HepG2 (cell line): ENCODE results near the gene RBCK1. TPM values are rescaled to one million over a fixed set of nuclear protein-coding genes. Genes with fewer than 3 reads are reported as not detected.

Experiments used
- CHCHD3 ChIP-seq: sonication (generic); formaldehyde crosslinking; IDR thresholded peaks from 2 replicates; pipeline ENCODE4 v1.8.0; 2022; ENCODE audit warnings: mild to moderate bottlenecking, missing genetic modification reagents, moderate library complexity
- FOXA1 ChIP-seq, 2 experiments: fragments of 450-650 bp in 1 of 2; sonication (generic) in 1 of 2; formaldehyde crosslinking in 1 of 2; IDR thresholded peaks; 2 replicates each; pipeline versions ENCODE4 v1.4.0 to v1.6.1; 2016 to 2020; ENCODE audit warnings: missing genetic modification reagents in 1 of 2
- IRF1 ChIP-seq: sonication (generic); formaldehyde crosslinking; IDR thresholded peaks from 2 replicates; pipeline ENCODE4 v1.4.0; 2020; ENCODE audit warnings: low read depth, mild to moderate bottlenecking, missing genetic modification reagents
- JARID2 ChIP-seq: sonication (generic); formaldehyde crosslinking; IDR thresholded peaks from 2 replicates; pipeline ENCODE4 v1.8.1; 2023; ENCODE audit warnings: missing genetic modification reagents, inconsistent platforms; ENCODE audit not compliant: insufficient replicate concordance
- KDM2A ChIP-seq: sonication (generic); formaldehyde crosslinking; IDR thresholded peaks from 2 replicates; pipeline ENCODE4 v1.4.0; 2020; ENCODE audit warnings: low read depth, missing genetic modification reagents, borderline replicate concordance
- MLLT10 ChIP-seq: sonication (generic); formaldehyde crosslinking; IDR thresholded peaks from 2 replicates; pipeline ENCODE4 v1.4.0; 2020; ENCODE audit warnings: missing genetic modification reagents
- MTERF4 ChIP-seq: sonication (generic); formaldehyde crosslinking; IDR thresholded peaks from 2 replicates; pipeline ENCODE4 v1.8.0; 2023; ENCODE audit warnings: mild to moderate bottlenecking, missing genetic modification reagents
- MTF2 ChIP-seq: sonication (generic); formaldehyde crosslinking; IDR thresholded peaks from 2 replicates; pipeline ENCODE4 v1.5.0; 2020; ENCODE audit warnings: missing genetic modification reagents, borderline replicate concordance
- NCOA1 ChIP-seq: sonication (generic); formaldehyde crosslinking; IDR thresholded peaks from 2 replicates; pipeline ENCODE4 v1.9.0; 2021; ENCODE audit warnings: missing genetic modification reagents
- NCOA5 ChIP-seq: sonication (generic); formaldehyde crosslinking; IDR thresholded peaks from 2 replicates; pipeline ENCODE4 v1.4.0; 2020; ENCODE audit warnings: missing genetic modification reagents
- ZBTB3 ChIP-seq: sonication (generic); formaldehyde crosslinking; IDR thresholded peaks from 2 replicates; pipeline ENCODE4 v1.4.0; 2020; ENCODE audit warnings: low read depth, mild to moderate bottlenecking, moderate library complexity, missing genetic modification reagents, borderline replicate concordance
- ZBTB8A ChIP-seq: sonication (generic); formaldehyde crosslinking; IDR thresholded peaks from 2 replicates; pipeline ENCODE4 v1.4.0; 2020; ENCODE audit warnings: mild to moderate bottlenecking, low read depth, missing genetic modification reagents, borderline replicate concordance
- ZFYVE20 ChIP-seq: sonication (generic); formaldehyde crosslinking; IDR thresholded peaks from 2 replicates; pipeline ENCODE4 v1.8.0; 2023; ENCODE audit warnings: low read depth, mild to moderate bottlenecking, moderate library complexity, missing genetic modification reagents, borderline replicate concordance
- ZKSCAN5 ChIP-seq: sonication (generic); formaldehyde crosslinking; IDR thresholded peaks from 2 replicates; pipeline ENCODE4 v1.5.1; 2020; ENCODE audit warnings: mild to moderate bottlenecking, missing genetic modification reagents
- ZNF24 ChIP-seq: fragments of 450-650 bp; IDR thresholded peaks from 2 replicates; pipeline ENCODE4 v1.6.1; 2017; ENCODE audit warnings: antibody characterized with exemption, mild to moderate bottlenecking
- ZNF274 ChIP-seq: sonication (generic); formaldehyde crosslinking; IDR thresholded peaks from 2 replicates; pipeline ENCODE4 v1.5.1; 2020; ENCODE audit warnings: mild to moderate bottlenecking, missing genetic modification reagents
- ZNF496 ChIP-seq: sonication (generic); formaldehyde crosslinking; IDR thresholded peaks from 2 replicates; pipeline ENCODE4 v1.8.1; 2023; ENCODE audit warnings: mild to moderate bottlenecking, moderate library complexity, missing genetic modification reagents; ENCODE audit not compliant: insufficient replicate concordance
- ZNF619 ChIP-seq: sonication (generic); formaldehyde crosslinking; IDR thresholded peaks from 2 replicates; pipeline ENCODE4 v1.4.0; 2020; ENCODE audit warnings: mild to moderate bottlenecking, missing genetic modification reagents
- ZNF891 ChIP-seq: sonication (generic); formaldehyde crosslinking; IDR thresholded peaks from 2 replicates; pipeline ENCODE4 v1.5.0; 2020; ENCODE audit warnings: mild to moderate bottlenecking, missing genetic modification reagents
- ZSCAN25 ChIP-seq: sonication (generic); formaldehyde crosslinking; IDR thresholded peaks from 2 replicates; pipeline ENCODE4 v1.8.0; 2022; ENCODE audit warnings: mild to moderate bottlenecking, missing genetic modification reagents
- polyA plus RNA-seq, 8 experiments: library from polyadenylated mRNA; depleted of rRNA in 3 of 8; stranded (reverse) in 7 of 8; unstranded in 1 of 8; fragments of >200 nt; fragmentation: Illumina TruSeq in 4 of 8; extraction: Trizol in 4 of 8; gene quantifications; 2 replicates each; pipeline versions ENCODE4 v1.2.1 to v1.2.3, GENCODE V29; 2011 to 2016; ENCODE audit warnings: low read depth in 4 of 8, missing spikeins in 1 of 8, mixed read lengths in 1 of 8; ENCODE audit not compliant: insufficient read depth in 1 of 8
- total RNA-seq, 5 experiments: library from RNA; depleted of rRNA; stranded (reverse); fragments of >200 nt; fragmentation: Illumina TruSeq; extraction: Trizol; gene quantifications; 2 replicates each; pipeline ENCODE4 v1.2.3, GENCODE V29; 2016; ENCODE audit warnings: low read depth in 1 of 5
- TF ChIP-seq, protein P1 (sequence below): sonication (generic); formaldehyde crosslinking; IDR thresholded peaks from 2 replicates; pipeline ENCODE4 v1.5.0; 2020; ENCODE audit warnings: mild to moderate bottlenecking, missing genetic modification reagents, borderline replicate concordance
- TF ChIP-seq, protein P2 (sequence below): sonication (generic); formaldehyde crosslinking; IDR thresholded peaks from 2 replicates; pipeline ENCODE4 v1.4.0; 2020; ENCODE audit warnings: missing genetic modification reagents, mild to moderate bottlenecking, borderline replicate concordance
- TF ChIP-seq, protein P3 (sequence below): sonication (generic); formaldehyde crosslinking; IDR thresholded peaks from 2 replicates; pipeline ENCODE4 v1.5.0; 2020; ENCODE audit warnings: missing genetic modification reagents

RBCK1 gene
- total and polyA plus RNA-seq, 2 of the 13 experiments (the other 11 are each of a cell fraction or from before 2014, with no cell fraction given): 149 to 215 TPM

DNA sequence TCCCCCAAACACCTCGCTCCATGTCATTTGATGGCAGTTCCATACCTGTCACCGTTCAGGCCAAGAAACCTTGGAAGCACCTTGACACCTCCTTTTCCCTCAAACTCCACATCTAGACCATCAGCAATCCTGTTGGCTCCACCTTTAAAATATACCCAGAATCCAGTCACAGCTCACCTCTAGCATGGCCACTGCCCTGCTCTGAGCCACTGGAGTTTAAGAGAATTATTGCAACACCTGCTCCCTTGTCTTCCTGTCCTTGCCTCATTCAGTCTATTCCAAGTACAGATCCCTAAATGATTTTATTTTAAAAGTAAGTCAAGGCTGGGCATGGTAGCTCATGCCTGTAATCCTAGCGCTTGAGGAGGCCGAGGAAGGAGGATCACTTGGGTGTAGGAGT, 39.2 kb upstream of the RBCK1 start (continued):
- TF ChIP-seq, protein P1, sequence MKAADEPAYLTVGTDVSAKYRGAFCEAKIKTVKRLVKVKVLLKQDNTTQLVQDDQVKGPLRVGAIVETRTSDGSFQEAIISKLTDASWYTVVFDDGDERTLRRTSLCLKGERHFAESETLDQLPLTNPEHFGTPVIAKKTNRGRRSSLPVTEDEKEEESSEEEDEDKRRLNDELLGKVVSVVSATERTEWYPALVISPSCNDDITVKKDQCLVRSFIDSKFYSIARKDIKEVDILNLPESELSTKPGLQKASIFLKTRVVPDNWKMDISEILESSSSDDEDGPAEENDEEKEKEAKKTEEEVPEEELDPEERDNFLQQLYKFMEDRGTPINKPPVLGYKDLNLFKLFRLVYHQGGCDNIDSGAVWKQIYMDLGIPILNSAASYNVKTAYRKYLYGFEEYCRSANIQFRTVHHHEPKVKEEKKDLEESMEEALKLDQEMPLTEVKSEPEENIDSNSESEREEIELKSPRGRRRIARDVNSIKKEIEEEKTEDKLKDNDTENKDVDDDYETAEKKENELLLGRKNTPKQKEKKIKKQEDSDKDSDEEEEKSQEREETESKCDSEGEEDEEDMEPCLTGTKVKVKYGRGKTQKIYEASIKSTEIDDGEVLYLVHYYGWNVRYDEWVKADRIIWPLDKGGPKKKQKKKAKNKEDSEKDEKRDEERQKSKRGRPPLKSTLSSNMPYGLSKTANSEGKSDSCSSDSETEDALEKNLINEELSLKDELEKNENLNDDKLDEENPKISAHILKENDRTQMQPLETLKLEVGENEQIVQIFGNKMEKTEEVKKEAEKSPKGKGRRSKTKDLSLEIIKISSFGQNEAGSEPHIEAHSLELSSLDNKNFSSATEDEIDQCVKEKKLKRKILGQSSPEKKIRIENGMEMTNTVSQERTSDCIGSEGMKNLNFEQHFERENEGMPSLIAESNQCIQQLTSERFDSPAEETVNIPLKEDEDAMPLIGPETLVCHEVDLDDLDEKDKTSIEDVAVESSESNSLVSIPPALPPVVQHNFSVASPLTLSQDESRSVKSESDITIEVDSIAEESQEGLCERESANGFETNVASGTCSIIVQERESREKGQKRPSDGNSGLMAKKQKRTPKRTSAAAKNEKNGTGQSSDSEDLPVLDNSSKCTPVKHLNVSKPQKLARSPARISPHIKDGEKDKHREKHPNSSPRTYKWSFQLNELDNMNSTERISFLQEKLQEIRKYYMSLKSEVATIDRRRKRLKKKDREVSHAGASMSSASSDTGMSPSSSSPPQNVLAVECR (CRISPR knock-in tag): no peak
- TF ChIP-seq MLLT10 (no peak), KDM2A (CRISPR knock-in tag) (0 out of 2 replicates have a peak, but pooled peaks have one; percentile 17), JARID2 (no peak), ZSCAN25 (CRISPR knock-in tag) (peak; percentile 52; the same call in 1 of the 2 replicates), NCOA5 (no peak), ZFYVE20 (CRISPR knock-in tag) (no peak), MTERF4 (CRISPR knock-in tag) (no peak), NCOA1 (no peak), ZBTB8A (CRISPR knock-in tag) (no peak), ZNF496 (CRISPR knock-in tag) (no peak), ZNF274 (CRISPR knock-in tag) (no peak), FOXA1 (IDR thresholded peaks at IDR 0.05) (no peak), FOXA1 (CRISPR knock-in tag; IDR thresholded peaks at IDR 0.05) (no peak), ZNF891 (CRISPR knock-in tag) (no peak), ZKSCAN5 (no peak), ZNF619 (no peak), MTF2 (CRISPR knock-in tag) (no peak), ZBTB3 (CRISPR knock-in tag) (no peak), ZNF24 (no peak), CHCHD3 (CRISPR knock-in tag) (no peak), IRF1 (CRISPR knock-in tag) (no peak)
- TF ChIP-seq, protein P2, sequence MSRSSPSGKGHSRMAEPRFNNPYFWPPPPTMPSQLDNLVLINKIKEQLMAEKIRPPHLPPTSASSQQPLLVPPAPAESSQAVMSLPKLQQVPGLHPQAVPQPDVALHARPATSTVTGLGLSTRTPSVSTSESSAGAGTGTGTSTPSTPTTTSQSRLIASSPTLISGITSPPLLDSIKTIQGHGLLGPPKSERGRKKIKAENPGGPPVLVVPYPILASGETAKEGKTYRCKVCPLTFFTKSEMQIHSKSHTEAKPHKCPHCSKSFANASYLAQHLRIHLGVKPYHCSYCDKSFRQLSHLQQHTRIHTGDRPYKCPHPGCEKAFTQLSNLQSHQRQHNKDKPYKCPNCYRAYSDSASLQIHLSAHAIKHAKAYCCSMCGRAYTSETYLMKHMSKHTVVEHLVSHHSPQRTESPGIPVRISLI (CRISPR knock-in tag): no peak; the same call in 1 of the 2 replicates
- TF ChIP-seq, protein P3, sequence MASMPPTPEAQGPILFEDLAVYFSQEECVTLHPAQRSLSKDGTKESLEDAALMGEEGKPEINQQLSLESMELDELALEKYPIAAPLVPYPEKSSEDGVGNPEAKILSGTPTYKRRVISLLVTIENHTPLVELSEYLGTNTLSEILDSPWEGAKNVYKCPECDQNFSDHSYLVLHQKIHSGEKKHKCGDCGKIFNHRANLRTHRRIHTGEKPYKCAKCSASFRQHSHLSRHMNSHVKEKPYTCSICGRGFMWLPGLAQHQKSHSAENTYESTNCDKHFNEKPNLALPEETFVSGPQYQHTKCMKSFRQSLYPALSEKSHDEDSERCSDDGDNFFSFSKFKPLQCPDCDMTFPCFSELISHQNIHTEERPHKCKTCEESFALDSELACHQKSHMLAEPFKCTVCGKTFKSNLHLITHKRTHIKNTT (CRISPR knock-in tag): no peak
